SU-DHL-6 (cell line): ENCODE data around the gene ITGAE.

Experiments used
- H2AFZ ChIP-seq: fragments of 200-600 bp; sonication (generic); 2 replicates; pipeline ENCODE4 v1.6.1; 2014; ENCODE audit warnings: low read depth, mild to moderate bottlenecking, moderate library complexity, mixed read lengths, antibody characterized with exemption, low read length; ENCODE audit not compliant: severe bottlenecking
- H3F3A ChIP-seq: fragments of 200-600 bp; shearing (Covaris generic); 2 replicates; pipeline ENCODE4 v1.6.0; 2016; ENCODE audit warnings: antibody characterized with exemption, mild to moderate bottlenecking; ENCODE audit not compliant: insufficient read depth
- H3K27ac ChIP-seq: fragments of 200-600 bp; sonication (generic); 2 replicates; pipeline ENCODE4 v1.5.1; 2016; ENCODE audit warnings: low read depth, mild to moderate bottlenecking, low read length, moderate library complexity, mixed read lengths
- H3K27me3 ChIP-seq: fragments of 200-600 bp; sonication (generic), shearing (Covaris generic); 2 replicates; pipeline ENCODE4 v1.6.0; 2014; ENCODE audit warnings: mild to moderate bottlenecking, low read length
- H3K36me3 ChIP-seq: fragments of 200-600 bp; sonication (generic); 2 replicates; pipeline ENCODE4 v1.6.1; 2014; ENCODE audit warnings: mild to moderate bottlenecking, low read length, mixed read lengths
- H3K4me2 ChIP-seq: fragments of 300-600, 200-600 bp; shearing (Covaris generic), sonication (generic); 2 replicates; pipeline ENCODE4 v1.6.0; 2014; ENCODE audit warnings: low read length, low read depth, mild to moderate bottlenecking; ENCODE audit not compliant: poor library complexity, severe bottlenecking
- H3K4me3 ChIP-seq: fragments of 200-600 bp; sonication (generic); 2 replicates; pipeline ENCODE4 v1.5.1; 2014; ENCODE audit warnings: antibody characterized with exemption, low read length, mild to moderate bottlenecking, mixed read lengths; ENCODE audit not compliant: insufficient read depth, poor library complexity, severe bottlenecking
- H3K79me2 ChIP-seq: fragments of 200-600 bp; sonication (generic); 2 replicates; pipeline ENCODE4 v1.6.1; 2014; ENCODE audit warnings: mild to moderate bottlenecking, low read length, moderate library complexity; ENCODE audit not compliant: insufficient read depth
- H3K9ac ChIP-seq: fragments of 200-600 bp; sonication (generic); 2 replicates; pipeline ENCODE4 v1.7.0; 2014; ENCODE audit warnings: mild to moderate bottlenecking, low read length
- H3K9me2 ChIP-seq: fragments of 200-600 bp; sonication (generic); replicated peaks from 2 replicates; pipeline ENCODE4 v1.6.1; 2014; ENCODE audit warnings: low read length; ENCODE audit not compliant: insufficient read depth
- H3K9me3 ChIP-seq: fragments of 200-600 bp; sonication (generic); 2 replicates; pipeline ENCODE4 v1.6.1; 2014; ENCODE audit warnings: low read length, mixed read lengths; ENCODE audit not compliant: insufficient read depth
- H4K20me1 ChIP-seq: fragments of 200-600 bp; sonication (generic); 2 replicates; pipeline ENCODE4 v1.6.1; 2014; ENCODE audit warnings: low read depth, mild to moderate bottlenecking, antibody characterized with exemption, low read length, moderate library complexity, mixed read lengths
- CTCF ChIP-seq: fragments of 200-600 bp; sonication (generic); IDR thresholded peaks from one replicate; pipeline ENCODE4 v1.5.1; 2017; ENCODE audit warnings: antibody characterized with exemption, mild to moderate bottlenecking, low read length, moderate library complexity; ENCODE audit not compliant: insufficient read depth, poor library complexity, severe bottlenecking
- EZH2phosphoT487 ChIP-seq: fragments of 200-600 bp; sonication (generic), shearing (Covaris generic); conservative IDR thresholded peaks from 2 replicates; pipeline ENCODE4 v1.6.1; 2018; ENCODE audit warnings: mild to moderate bottlenecking, antibody characterized with exemption, low read length, moderate library complexity, mixed read lengths

Gene ITGAE

GRCh38 chr17:3751836-3752235 lies 49.2 kb downstream of the ITGAE start:
- Histone ChIP-seq H3K36me3 (no peaks in the 10 kb centered on the region), H4K20me1 (no peaks in the 10 kb centered on the region), H3K27me3 (no peaks in the 10 kb centered on the region), H3K9ac (no peak overlapping the region), H3F3A (peaks cover 6% of the 10 kb centered on the region; the same call in 1 of the 2 replicates), H3K27ac (no peak overlapping the region), H3K79me2 (no peaks in the 10 kb centered on the region), H3K4me3 (no peak overlapping the region), H2AFZ (no peak overlapping the region), H3K4me2 (no peak overlapping the region), H3K9me3 (no peaks in the 10 kb centered on the region), H3K9me2 (no peaks in the 10 kb centered on the region)
- TF ChIP-seq EZH2phosphoT487 (no peak), CTCF (no peak)

- TF ChIP-seq CTCF = no peak
- TF ChIP-seq EZH2phosphoT487 = no peak
- peaks cover 6% of the 10 kb centered on the region; the same call in 1 of the 2 replicates for H3F3A ChIP-seq
- H3K9ac ChIP-seq = no peak overlapping the region
- H3K27ac ChIP-seq = no peak overlapping the region
- no peaks in the 10 kb centered on the region for H3K9me2 ChIP-seq
- no peak overlapping the region for H3K4me3 ChIP-seq
- no peak overlapping the region for H2AFZ ChIP-seq
- H3K4me2 ChIP-seq = no peak overlapping the region
- H3K79me2 ChIP-seq = no peaks in the 10 kb centered on the region
- H4K20me1 ChIP-seq = no peaks in the 10 kb centered on the region
- H3K36me3 ChIP-seq = no peaks in the 10 kb centered on the region
- no peaks in the 10 kb centered on the region for H3K27me3 ChIP-seq
- no peaks in the 10 kb centered on the region for H3K9me3 ChIP-seq
Observed at GRCh38 chr17:3750926-3751325, 50.1 kb downstream of the ITGAE start.

- Histone ChIP-seq H3K4me3 (no peak overlapping the region), H2AFZ (no peak overlapping the region), H3K79me2 (no peaks in the 10 kb centered on the region), H3K27me3 (no peaks in the 10 kb centered on the region), H3K9ac (no peak overlapping the region), H3K27ac (no peak overlapping the region), H3K9me2 (no peaks in the 10 kb centered on the region), H3K4me2 (no peak overlapping the region), H4K20me1 (no peaks in the 10 kb centered on the region), H3F3A (peaks cover 3% of the 10 kb centered on the region; the same call in 1 of the 2 replicates), H3K9me3 (no peaks in the 10 kb centered on the region), H3K36me3 (no peaks in the 10 kb centered on the region)
- TF ChIP-seq EZH2phosphoT487 = no peak
- no peak for TF ChIP-seq CTCF
Observed at GRCh38 chr17:3750296-3750695, 50.7 kb downstream of the ITGAE start.

- Histone ChIP-seq H3K4me3 (no peak overlapping the region), H3K36me3 (no peaks in the 10 kb centered on the region), H3K9me2 (no peaks in the 10 kb centered on the region), H2AFZ (no peak overlapping the region), H3K79me2 (no peaks in the 10 kb centered on the region), H3K27me3 (no peaks in the 10 kb centered on the region), H3K27ac (no peak overlapping the region), H3K4me2 (no peak overlapping the region), H4K20me1 (no peaks in the 10 kb centered on the region), H3K9me3 (no peaks in the 10 kb centered on the region), H3K9ac (no peak overlapping the region), H3F3A (no peaks in the 10 kb centered on the region)
- TF ChIP-seq CTCF (no peak), EZH2phosphoT487 (no peak)
Observed at GRCh38 chr17:3748576-3748975, 52.4 kb downstream of the ITGAE start.
